Non-pigmented ciliary epithelial cell (primary cell): ENCODE measurements around the gene HSPG2.
"Not testable (repeated sequence)": the region's sequence is repeated elsewhere in the genome, so short reads cannot be mapped to it uniquely, and the experiment has no call there.

Experiments used
- DNase-seq: peaks from one replicate; pipeline ENCODE4 v3.0.0-alpha.2; 2010; ENCODE audit warnings: low read depth

Gene HSPG2

GRCh38 chr1:21937034-21937371 lies at the start of gene HSPG2:
TSS of gene HSPG2 (minus strand) at chr1:21937310. CDS start at chr1:21937217, 93 bp downstream.
- DNase-seq: no peak

GRCh38 chr1:21986386-21986785 lies 49.3 kb upstream of the HSPG2 start:
- not testable (repeated sequence) for DNase-seq

GRCh38 chr1:21985893-21986292 lies 48.8 kb upstream of the HSPG2 start:
- DNase-seq: not testable (repeated sequence)

GRCh38 chr1:21983539-21983938 lies 46.4 kb upstream of the HSPG2 start:
- DNase-seq: not testable (repeated sequence)

- not testable (repeated sequence) for DNase-seq
Observed at GRCh38 chr1:21982122-21982521, 45.0 kb upstream of the HSPG2 start.

- DNase-seq: not testable (repeated sequence)
Observed at GRCh38 chr1:21981253-21981652, 44.1 kb upstream of the HSPG2 start.

- not testable (repeated sequence) for DNase-seq
Observed at GRCh38 chr1:21980515-21981220, 43.6 kb upstream of the HSPG2 start.

GRCh38 chr1:21978209-21978608 lies 41.1 kb upstream of the HSPG2 start:
- not testable (repeated sequence) for DNase-seq

GRCh38 chr1:21976703-21977239 lies 39.7 kb upstream of the HSPG2 start, which contains the start of gene CELA3B:
TSS of gene CELA3B (plus strand) at chr1:21977022. CDS start at chr1:21977040, 18 bp downstream.
- DNase-seq: not testable (repeated sequence)

- DNase-seq: not testable (repeated sequence)
Observed at GRCh38 chr1:21975296-21975695, 38.2 kb upstream of the HSPG2 start.

GRCh38 chr1:21974699-21975098 lies 37.6 kb upstream of the HSPG2 start:
- not testable (repeated sequence) for DNase-seq

- DNase-seq: not testable (repeated sequence)
Observed at GRCh38 chr1:21973948-21974347, 36.8 kb upstream of the HSPG2 start.

GRCh38 chr1:21972973-21973441 lies 35.9 kb upstream of the HSPG2 start:
- not testable (repeated sequence) for DNase-seq

GRCh38 chr1:21970523-21970922 lies 33.4 kb upstream of the HSPG2 start:
- not testable (repeated sequence) for DNase-seq

GRCh38 chr1:21969066-21969465 lies 32.0 kb upstream of the HSPG2 start:
- DNase-seq: not testable (repeated sequence)

- not testable (repeated sequence) for DNase-seq
Observed at GRCh38 chr1:21967216-21967615, 30.1 kb upstream of the HSPG2 start.

- no peak for DNase-seq
Observed at GRCh38 chr1:21966247-21967000, 29.3 kb upstream of the HSPG2 start.

GRCh38 chr1:21963477-21964217 lies 26.5 kb upstream of the HSPG2 start:
- no peak for DNase-seq

- DNase-seq: no peak
Observed at GRCh38 chr1:21961799-21962198, 24.7 kb upstream of the HSPG2 start.

- no peak for DNase-seq
Observed at GRCh38 chr1:21961337-21961736, 24.2 kb upstream of the HSPG2 start.

- no peak for DNase-seq
Observed at GRCh38 chr1:21956720-21957552, 19.8 kb upstream of the HSPG2 start.
